NCI-H345 treated with DMSO at 0.1 percent for 48 hours (cell line): Measurements from ENCODE around the gene PSMG1.
A peak's percentile ranks its signal among the peaks of the same experiment; 100 is the strongest.

Experiments used
- DNase-seq: peaks from one replicate; lab custom pipeline; 2025; ENCODE audit not compliant: unreplicated experiment; lab: John Stamatoyannopoulos, UW

Gene PSMG1

GRCh38 chr21:39125752-39126485 is 57.3 kb downstream of the PSMG1 start:
- DNase-seq: peak; percentile 68
